ENCODE data around the gene FSD2. TPM values are rescaled to one million over a fixed set of nuclear protein-coding genes. Genes with fewer than 3 reads are reported as not detected.

Gene FSD2
- total and polyA plus RNA-seq, 10 of the 15 experiments (the other 5 are each of a cell fraction or from before 2014, with no cell fraction given): under 0.01 to 0.39 (median 0.07) TPM; not detected in 3

GRCh38 chr15:82810890-82811426, 5.1 kb upstream of the FSD2 start:
- no peaks in the 10 kb centered on the region for H3K9me3 ChIP-seq (replicated peaks; ENCODE audit: control insufficient read depth, insufficient read depth, low read length)
- intact Hi-C loops (cut with micrococcal nuclease; ENCODE audit: unreplicated experiment) (loop anchor here (1.0 to 10.0 kb wide), 4 partner anchors 21 to 394 kb away; partner anchors contain the start of genes HDGFL3 and RAMAC), in situ Hi-C loops (cut with MboI) (no loop called here)
- ChIA-PET RAD21 (ENCODE audit: unreplicated experiment) (interaction anchor here (1.0 to 3.1 kb wide), 8 partner anchors 9 to 175 kb away, joined by 3 to 20 read pairs (median 7); partner anchors contain the start of gene RAMAC), CTCF (interaction anchor here (0.8 to 2.6 kb wide), 10 partner anchors 21 to 280 kb away, joined by 3 to 12 read pairs (median 5); partner anchors contain the start of gene C15orf40), SMC1A (ENCODE audit: uncharacterized antibody, unreplicated experiment) (interaction anchor here (0.9 to 6.3 kb wide), 11 partner anchors 17 to 280 kb away, joined by 3 to 39 read pairs (median 4); no protein-coding TSS in a partner anchor), POLR2A (interaction anchor here (1.4 to 2.6 kb wide), 4 partner anchors 22 to 174 kb away, joined by 5 to 20 read pairs (median 9); partner anchors contain the start of gene RAMAC)
- BruUV-seq (replicated peaks): TSS peak; percentile 75
- H3K4me3 ChIP-seq: peak overlapping the region; percentile 77
- H2AFZ ChIP-seq (ENCODE audit: control insufficient read depth, low read depth, low read length): no peak overlapping the region
- peaks cover 33% of the 10 kb centered on the region for H3K79me2 ChIP-seq (ENCODE audit: control insufficient read depth, insufficient read depth, low read length)
- H3K4me1 ChIP-seq (ENCODE audit: control insufficient read depth, insufficient read depth, low read length): peaks cover 23% of the 10 kb centered on the region
- peak overlapping the region; percentile 39 for H3K4me2 ChIP-seq (ENCODE audit: control insufficient read depth, insufficient read depth)
- H3K36me3 ChIP-seq (ENCODE audit: control insufficient read depth in 2 of 2, insufficient read depth in 2 of 2, low read length in 1 of 2): peaks cover 0 to 14% of the 10 kb centered on the region in 2 experiments; a peak in 2 of 4 replicates
- WGBS (ENCODE audit: insufficient coverage, insufficient replicate concordance, low lambda C conversion rate, missing lambda C conversion rate): 1% methylated on average over 6 of the region's 6 CpGs
- H4K20me1 ChIP-seq (ENCODE audit: control insufficient read depth, insufficient read depth): no peaks in the 10 kb centered on the region
- peak overlapping the region; percentile 88 for H3K9ac ChIP-seq (ENCODE audit: control insufficient read depth, insufficient read depth, low read length)
- H3K27me3 ChIP-seq (replicated peaks in 1 of 2; ENCODE audit: control insufficient read depth in 2 of 2, insufficient read depth in 2 of 2, low read length in 1 of 2): no peaks in the 10 kb centered on the region
- peak; percentile 10 for ATAC-seq
- peak; percentile 45 for DNase-seq (ENCODE audit: low read depth, low spot score)
- H3K27ac ChIP-seq (ENCODE audit: control insufficient read depth, insufficient read depth): peak overlapping the region; percentile 94
- no peak for FAIRE-seq
- TF ChIP-seq KLF5 (IDR thresholded peaks at IDR 0.05; ENCODE audit: partially characterized antibody) (no peak), BRCA1 (IDR thresholded peaks at IDR 0.05; ENCODE audit: low read depth, low read length) (no peak), SP1 (IDR thresholded peaks at IDR 0.05; ENCODE audit: low read depth, low read length) (no peak), EP300 (IDR thresholded peaks at IDR 0.05; ENCODE audit: borderline replicate concordance in 1 of 2, control insufficient read depth in 1 of 2, low read depth in 2 of 2, low read length in 2 of 2) (peak in 1 of 2 experiments; percentile 56; a peak in 1 of 4 replicates), MEF2B (IDR thresholded peaks at IDR 0.05; ENCODE audit: partially characterized antibody, poor library complexity, severe bottlenecking) (peak; percentile 83), GABPA (IDR thresholded peaks at IDR 0.05; ENCODE audit: low read depth) (0 out of 2 replicates have a peak, but pooled peaks have one; percentile 43), CREB1 (IDR thresholded peaks at IDR 0.05; ENCODE audit: low read depth) (peak; percentile 42; the same call in 1 of the 2 replicates), POLR2AphosphoS5 (IDR thresholded peaks at IDR 0.05; ENCODE audit: low read length) (0 out of 2 replicates have a peak, but pooled peaks have one; percentile 5), POU2F2 (IDR thresholded peaks at IDR 0.05; ENCODE audit: borderline replicate concordance, low read depth, low read length) (0 out of 3 replicates have a peak, but pooled peaks have one; percentile 11), TCF7 (IDR thresholded peaks at IDR 0.05; ENCODE audit: borderline replicate concordance) (peak; percentile 96), CEBPB (IDR thresholded peaks at IDR 0.05; ENCODE audit: borderline replicate concordance in 1 of 2, low read depth in 2 of 2, low read length in 2 of 2) (peak in 1 of 2 experiments; percentile 78; a peak in 1 of 4 replicates), IKZF2 (IDR thresholded peaks at IDR 0.05) (peak; percentile 53 to 54; a peak in 2 of 4 replicates), ATF7 (IDR thresholded peaks at IDR 0.05; ENCODE audit: low read depth) (peak; percentile 92), TBL1XR1 (IDR thresholded peaks at IDR 0.05; ENCODE audit: low read depth, low read length) (peak; percentile 82), ETV6 (conservative IDR thresholded peaks at IDR 0.05 in 1 of 2, IDR thresholded peaks at IDR 0.05 in 1 of 2; ENCODE audit: borderline replicate concordance in 1 of 2, low read depth in 1 of 2) (peak in 1 of 2 experiments; percentile 42; a peak in 1 of 4 replicates), NBN (IDR thresholded peaks at IDR 0.05) (0 out of 2 replicates have a peak, but pooled peaks have one; percentile 39), E2F4 (IDR thresholded peaks at IDR 0.05; ENCODE audit: low read depth, low read length) (no peak)
- TF ChIP-seq, protein P1, sequence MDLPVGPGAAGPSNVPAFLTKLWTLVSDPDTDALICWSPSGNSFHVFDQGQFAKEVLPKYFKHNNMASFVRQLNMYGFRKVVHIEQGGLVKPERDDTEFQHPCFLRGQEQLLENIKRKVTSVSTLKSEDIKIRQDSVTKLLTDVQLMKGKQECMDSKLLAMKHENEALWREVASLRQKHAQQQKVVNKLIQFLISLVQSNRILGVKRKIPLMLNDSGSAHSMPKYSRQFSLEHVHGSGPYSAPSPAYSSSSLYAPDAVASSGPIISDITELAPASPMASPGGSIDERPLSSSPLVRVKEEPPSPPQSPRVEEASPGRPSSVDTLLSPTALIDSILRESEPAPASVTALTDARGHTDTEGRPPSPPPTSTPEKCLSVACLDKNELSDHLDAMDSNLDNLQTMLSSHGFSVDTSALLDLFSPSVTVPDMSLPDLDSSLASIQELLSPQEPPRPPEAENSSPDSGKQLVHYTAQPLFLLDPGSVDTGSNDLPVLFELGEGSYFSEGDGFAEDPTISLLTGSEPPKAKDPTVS (IDR thresholded peaks at IDR 0.05; ENCODE audit: low read depth, low read length): no peak
- TF ChIP-seq, protein P2, sequence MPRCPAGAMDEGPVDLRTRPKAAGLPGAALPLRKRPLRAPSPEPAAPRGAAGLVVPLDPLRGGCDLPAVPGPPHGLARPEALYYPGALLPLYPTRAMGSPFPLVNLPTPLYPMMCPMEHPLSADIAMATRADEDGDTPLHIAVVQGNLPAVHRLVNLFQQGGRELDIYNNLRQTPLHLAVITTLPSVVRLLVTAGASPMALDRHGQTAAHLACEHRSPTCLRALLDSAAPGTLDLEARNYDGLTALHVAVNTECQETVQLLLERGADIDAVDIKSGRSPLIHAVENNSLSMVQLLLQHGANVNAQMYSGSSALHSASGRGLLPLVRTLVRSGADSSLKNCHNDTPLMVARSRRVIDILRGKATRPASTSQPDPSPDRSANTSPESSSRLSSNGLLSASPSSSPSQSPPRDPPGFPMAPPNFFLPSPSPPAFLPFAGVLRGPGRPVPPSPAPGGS (IDR thresholded peaks at IDR 0.05; ENCODE audit: borderline replicate concordance, insufficient read depth, low read depth, low read length, poor library complexity, severe bottlenecking): peak; percentile 48

Measured in GM12878 (cell line).